Uterus (tissue), 2 donors: ENCODE data around the gene ASAP2.

ENCODE experiments used
- POLR2A ChIP-seq, 2 donors: fragments of 450-650 bp; IDR thresholded peaks; one replicate each; pipeline ENCODE4 v1.6.1; 2016; ENCODE audit warnings: antibody characterized with exemption in 2 of 2, mild to moderate bottlenecking in 1 of 2, moderate library complexity in 1 of 2
- TF ChIP-seq, protein P1 (sequence below), 4 experiments: fragments of 200-600 bp in 2 of 4; fragments of 450-650 bp in 2 of 4; sonication (generic) in 2 of 4; IDR thresholded peaks; one replicate each; pipeline ENCODE4 v1.5.1; 2016 to 2019; ENCODE audit warnings: antibody characterized with exemption in 4 of 4, mild to moderate bottlenecking in 2 of 4, moderate library complexity in 1 of 4

DNA sequence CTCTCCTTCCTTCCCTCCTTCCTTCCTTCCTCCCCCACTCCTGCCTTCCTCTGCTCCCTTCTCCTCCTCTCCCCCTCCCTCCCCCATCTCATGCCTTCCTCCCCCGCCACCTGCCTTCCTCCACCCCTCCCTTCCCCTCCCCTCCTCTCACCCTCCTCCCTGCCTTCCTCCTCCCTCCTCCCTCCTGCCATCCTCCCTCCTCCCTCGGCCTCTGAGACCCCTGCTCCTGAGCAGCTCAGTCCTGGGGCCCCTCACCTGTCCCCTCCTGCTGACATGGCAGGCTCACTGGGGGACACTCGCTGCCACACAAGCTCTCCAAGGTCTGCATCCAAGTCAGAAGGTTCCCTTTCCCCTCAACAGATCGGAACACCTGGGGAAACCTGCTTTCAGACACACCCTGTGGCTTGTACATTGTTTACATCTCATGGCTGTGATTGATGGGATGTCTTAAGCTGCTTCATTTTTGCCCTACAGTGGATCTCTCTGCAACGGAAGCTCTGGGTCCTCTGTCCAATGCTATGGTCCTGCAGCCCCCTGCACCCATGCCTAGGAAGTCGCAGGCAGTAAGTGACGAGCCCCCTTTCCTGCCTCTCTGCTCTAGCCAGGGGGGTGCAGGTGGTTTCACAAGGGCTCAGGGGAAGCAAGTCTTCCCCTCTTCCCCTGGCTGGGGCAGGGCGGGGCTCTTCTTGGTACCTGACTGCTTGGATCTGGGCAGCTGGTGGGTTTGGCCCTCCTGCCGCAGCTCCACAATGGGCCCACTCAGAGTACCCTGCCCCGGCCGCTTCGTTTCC is 193.9 kb downstream of the ASAP2 start:
- TF ChIP-seq, protein P1, sequence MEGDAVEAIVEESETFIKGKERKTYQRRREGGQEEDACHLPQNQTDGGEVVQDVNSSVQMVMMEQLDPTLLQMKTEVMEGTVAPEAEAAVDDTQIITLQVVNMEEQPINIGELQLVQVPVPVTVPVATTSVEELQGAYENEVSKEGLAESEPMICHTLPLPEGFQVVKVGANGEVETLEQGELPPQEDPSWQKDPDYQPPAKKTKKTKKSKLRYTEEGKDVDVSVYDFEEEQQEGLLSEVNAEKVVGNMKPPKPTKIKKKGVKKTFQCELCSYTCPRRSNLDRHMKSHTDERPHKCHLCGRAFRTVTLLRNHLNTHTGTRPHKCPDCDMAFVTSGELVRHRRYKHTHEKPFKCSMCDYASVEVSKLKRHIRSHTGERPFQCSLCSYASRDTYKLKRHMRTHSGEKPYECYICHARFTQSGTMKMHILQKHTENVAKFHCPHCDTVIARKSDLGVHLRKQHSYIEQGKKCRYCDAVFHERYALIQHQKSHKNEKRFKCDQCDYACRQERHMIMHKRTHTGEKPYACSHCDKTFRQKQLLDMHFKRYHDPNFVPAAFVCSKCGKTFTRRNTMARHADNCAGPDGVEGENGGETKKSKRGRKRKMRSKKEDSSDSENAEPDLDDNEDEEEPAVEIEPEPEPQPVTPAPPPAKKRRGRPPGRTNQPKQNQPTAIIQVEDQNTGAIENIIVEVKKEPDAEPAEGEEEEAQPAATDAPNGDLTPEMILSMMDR (IDR thresholded peaks at IDR 0.05) = no peak
- TF ChIP-seq POLR2A (IDR thresholded peaks at IDR 0.05) = no peak
